OCI-LY1 (cell line): ENCODE measurements around the gene GJB2.

Source experiments
- H2AFZ ChIP-seq: fragments of 200-600 bp; sonication (generic), shearing (Covaris generic); 2 replicates; pipeline ENCODE4 v1.6.0; 2014; ENCODE audit warnings: antibody characterized with exemption, mild to moderate bottlenecking, low read length
- H3F3A ChIP-seq: fragments of 200-600 bp; sonication (generic), shearing (Covaris generic); 2 replicates; pipeline ENCODE4 v1.6.0; 2014; ENCODE audit warnings: mild to moderate bottlenecking, antibody characterized with exemption, low read length, moderate library complexity; ENCODE audit not compliant: insufficient read depth
- H3K27ac ChIP-seq: fragments of 200-600 bp; sonication (generic); 2 replicates; pipeline ENCODE4 v1.5.1; 2014; ENCODE audit warnings: low read length, mixed run types, mild to moderate bottlenecking, low read depth; ENCODE audit not compliant: poor library complexity, severe bottlenecking
- H3K27me3 ChIP-seq: fragments of 200-600 bp; sonication (generic); 2 replicates; pipeline ENCODE4 v1.6.0; 2014; ENCODE audit warnings: antibody characterized with exemption, mild to moderate bottlenecking, low read length, moderate library complexity; ENCODE audit not compliant: insufficient read depth
- H3K36me3 ChIP-seq: fragments of 200-600 bp; sonication (generic); 2 replicates; pipeline ENCODE4 v1.6.1; 2014; ENCODE audit warnings: mild to moderate bottlenecking, antibody characterized with exemption, low read length, moderate library complexity, mixed read lengths; ENCODE audit not compliant: insufficient read depth
- H3K4me1 ChIP-seq: fragments of 200-600 bp; sonication (generic); 2 replicates; pipeline ENCODE4 v1.5.1; 2014; ENCODE audit warnings: mild to moderate bottlenecking, low read length, moderate library complexity; ENCODE audit not compliant: insufficient read depth, severe bottlenecking
- H3K4me2 ChIP-seq: fragments of 200-600 bp; sonication (generic), shearing (Covaris generic); 2 replicates; pipeline ENCODE4 v1.6.1; 2014; ENCODE audit warnings: low read length
- H3K4me3 ChIP-seq: fragments of 200-600 bp; sonication (generic); 2 replicates; pipeline ENCODE4 v1.5.1; 2014; ENCODE audit warnings: low read length, low read depth, mild to moderate bottlenecking, mixed read lengths; ENCODE audit not compliant: poor library complexity, severe bottlenecking
- H3K79me2 ChIP-seq: fragments of 200-600 bp; shearing (Covaris generic); 2 replicates; pipeline ENCODE4 v1.6.1; 2016; ENCODE audit warnings: mixed run types, low read length, mixed read lengths; ENCODE audit not compliant: insufficient read depth
- H3K9ac ChIP-seq: fragments of 200-600 bp; sonication (generic), shearing (Covaris generic); 2 replicates; pipeline ENCODE4 v1.6.1; 2014; ENCODE audit warnings: mild to moderate bottlenecking, low read length, mixed read lengths
- H3K9me2 ChIP-seq: fragments of 200-600 bp; sonication (generic), shearing (Covaris generic); 2 replicates; pipeline ENCODE4 v1.6.1; 2014; ENCODE audit warnings: low read depth, mild to moderate bottlenecking, low read length, mixed read lengths
- H3K9me3 ChIP-seq: fragments of 200-600 bp; shearing (Covaris generic); 2 replicates; pipeline ENCODE4 v1.6.1; 2014; ENCODE audit warnings: low read length, mixed read lengths
- H4K20me1 ChIP-seq: fragments of 200-600 bp; sonication (generic), shearing (Covaris generic); 2 replicates; pipeline ENCODE4 v1.6.0; 2016; ENCODE audit warnings: mild to moderate bottlenecking, low read length; ENCODE audit not compliant: insufficient read depth
- CTCF ChIP-seq: fragments of 200-600 bp; sonication (generic), shearing (Covaris generic); IDR thresholded peaks from 2 replicates; pipeline ENCODE4 v1.5.1; 2017; ENCODE audit warnings: mild to moderate bottlenecking, antibody characterized with exemption, low read length, moderate library complexity, mixed read lengths
- EZH2 ChIP-seq: fragments of 200-600 bp; sonication (generic), shearing (Covaris generic); IDR thresholded peaks from 2 replicates; pipeline ENCODE4 v1.8.0; 2017; ENCODE audit warnings: borderline replicate concordance, mixed run types, mild to moderate bottlenecking, antibody characterized with exemption, low read length, moderate library complexity, mixed read lengths

Gene GJB2

GRCh38 chr13:20170921-20171320 lies 21.8 kb downstream of the GJB2 start:
- H3K4me1 ChIP-seq = no peaks in the 10 kb centered on the region
- H3K9me2 ChIP-seq = no peaks in the 10 kb centered on the region
- no peak overlapping the region for H2AFZ ChIP-seq
- no peaks in the 10 kb centered on the region for H3K9me3 ChIP-seq
- no peaks in the 10 kb centered on the region for H3K27me3 ChIP-seq
- H3K9ac ChIP-seq = no peak overlapping the region
- no peaks in the 10 kb centered on the region for H3K36me3 ChIP-seq
- no peak for TF ChIP-seq EZH2
- TF ChIP-seq CTCF = no peak
- H3F3A ChIP-seq = no peaks in the 10 kb centered on the region
- no peaks in the 10 kb centered on the region for H3K79me2 ChIP-seq
- H3K4me3 ChIP-seq = no peak overlapping the region
- no peak overlapping the region for H3K4me2 ChIP-seq
- H3K27ac ChIP-seq = no peak overlapping the region
- H4K20me1 ChIP-seq = no peaks in the 10 kb centered on the region

GRCh38 chr13:20168396-20168795 lies 24.3 kb downstream of the GJB2 start:
- Histone ChIP-seq H3K4me1 (no peaks in the 10 kb centered on the region), H4K20me1 (no peaks in the 10 kb centered on the region), H3K27me3 (no peaks in the 10 kb centered on the region), H3K36me3 (no peaks in the 10 kb centered on the region), H2AFZ (no peak overlapping the region), H3F3A (no peaks in the 10 kb centered on the region), H3K9me3 (no peaks in the 10 kb centered on the region), H3K4me3 (no peak overlapping the region), H3K9ac (no peak overlapping the region), H3K27ac (no peak overlapping the region), H3K4me2 (no peak overlapping the region), H3K9me2 (no peaks in the 10 kb centered on the region), H3K79me2 (no peaks in the 10 kb centered on the region)
- TF ChIP-seq CTCF (no peak), EZH2 (no peak)

GRCh38 chr13:20165417-20166257 lies 27.1 kb downstream of the GJB2 start:
- H3K27ac ChIP-seq = no peak overlapping the region
- H4K20me1 ChIP-seq = no peaks in the 10 kb centered on the region
- H3K4me2 ChIP-seq = no peak overlapping the region
- TF ChIP-seq CTCF (no peak), EZH2 (no peak)
- H3K9me2 ChIP-seq = no peaks in the 10 kb centered on the region
- H2AFZ ChIP-seq = no peak overlapping the region
- no peaks in the 10 kb centered on the region for H3F3A ChIP-seq
- no peaks in the 10 kb centered on the region; the same call in 1 of the 2 replicates for H3K27me3 ChIP-seq
- H3K4me3 ChIP-seq = no peak overlapping the region
- no peak overlapping the region for H3K9ac ChIP-seq
- H3K79me2 ChIP-seq = no peaks in the 10 kb centered on the region
- no peaks in the 10 kb centered on the region for H3K9me3 ChIP-seq
- H3K4me1 ChIP-seq = peaks cover 11% of the 10 kb centered on the region
- H3K36me3 ChIP-seq = no peaks in the 10 kb centered on the region
